MM.1S (cell line): Measurements from ENCODE around the gene EIPR1.

Experiments used
- EZH2 ChIP-seq: fragments of 300-600 bp; sonication (generic); optimal IDR thresholded peaks from 2 replicates; pipeline ENCODE3; 2017; ENCODE audit warnings: low read depth, mild to moderate bottlenecking, antibody characterized with exemption, low read length, mixed read lengths
- EZH2phosphoT487 ChIP-seq: fragments of 300-600 bp; sonication (generic); IDR thresholded peaks from 2 replicates; pipeline ENCODE4 v1.6.1; 2018; ENCODE audit warnings: antibody characterized with exemption, low read length
- TF ChIP-seq, protein P1 (sequence below): fragments of 300-600 bp; sonication (generic); IDR thresholded peaks from 2 replicates; pipeline ENCODE4 v1.5.1; 2016; ENCODE audit warnings: antibody characterized with exemption, low read length, mixed read lengths

DNA sequence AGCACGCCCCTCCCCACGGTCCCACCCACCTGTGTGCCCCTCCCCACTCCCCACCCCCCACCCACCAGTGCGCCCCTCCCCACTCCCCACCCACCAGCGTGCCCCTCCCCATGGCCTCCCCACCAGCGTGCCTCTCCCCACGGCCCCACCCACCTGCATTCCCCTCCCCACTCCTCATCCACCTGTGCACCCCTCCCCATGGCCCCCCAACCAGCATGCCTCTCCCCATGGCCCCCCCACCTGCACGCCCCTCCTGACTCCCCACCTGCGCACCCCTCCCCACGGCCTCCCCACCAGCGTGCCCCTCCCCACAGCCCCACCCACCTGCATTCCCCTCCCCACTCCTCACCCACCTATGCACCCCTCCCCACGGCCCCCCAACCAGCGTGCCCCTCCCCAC, 190.2 kb downstream of the EIPR1 start:
- TF ChIP-seq, protein P1, sequence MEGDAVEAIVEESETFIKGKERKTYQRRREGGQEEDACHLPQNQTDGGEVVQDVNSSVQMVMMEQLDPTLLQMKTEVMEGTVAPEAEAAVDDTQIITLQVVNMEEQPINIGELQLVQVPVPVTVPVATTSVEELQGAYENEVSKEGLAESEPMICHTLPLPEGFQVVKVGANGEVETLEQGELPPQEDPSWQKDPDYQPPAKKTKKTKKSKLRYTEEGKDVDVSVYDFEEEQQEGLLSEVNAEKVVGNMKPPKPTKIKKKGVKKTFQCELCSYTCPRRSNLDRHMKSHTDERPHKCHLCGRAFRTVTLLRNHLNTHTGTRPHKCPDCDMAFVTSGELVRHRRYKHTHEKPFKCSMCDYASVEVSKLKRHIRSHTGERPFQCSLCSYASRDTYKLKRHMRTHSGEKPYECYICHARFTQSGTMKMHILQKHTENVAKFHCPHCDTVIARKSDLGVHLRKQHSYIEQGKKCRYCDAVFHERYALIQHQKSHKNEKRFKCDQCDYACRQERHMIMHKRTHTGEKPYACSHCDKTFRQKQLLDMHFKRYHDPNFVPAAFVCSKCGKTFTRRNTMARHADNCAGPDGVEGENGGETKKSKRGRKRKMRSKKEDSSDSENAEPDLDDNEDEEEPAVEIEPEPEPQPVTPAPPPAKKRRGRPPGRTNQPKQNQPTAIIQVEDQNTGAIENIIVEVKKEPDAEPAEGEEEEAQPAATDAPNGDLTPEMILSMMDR: no peak
- TF ChIP-seq EZH2 (no peak), EZH2phosphoT487 (no peak)
